ENCODE data around the gene TMEM235. TPM values are rescaled to one million over a fixed set of nuclear protein-coding genes. Genes with fewer than 3 reads are reported as not detected.

TMEM235 gene
- total and polyA plus RNA-seq, 9 of the 15 experiments (the other 6 are each of a cell fraction or from before 2014, with no cell fraction given): not detected

GRCh38 chr17:78259192-78259554 is 27.7 kb downstream of the TMEM235 start:
- peaks cover 27% of the 10 kb centered on the region for H3K79me2 ChIP-seq (ENCODE audit: control insufficient read depth, insufficient read depth, low read length)

More at GRCh38 chr17:78259192-78259554, 27.7 kb downstream of the TMEM235 start:
- ChIA-PET POLR2A (interaction anchor here (0.7 to 1.3 kb wide), 3 partner anchors 10 to 569 kb away, joined by 3 to 4 read pairs (median 3); no protein-coding TSS in a partner anchor), CTCF (ENCODE audit: low intra/inter-chr PET ratio) (no interaction called here)
- Histone ChIP-seq H3K4me1 (replicated peaks in 1 of 2; ENCODE audit: control insufficient read depth in 2 of 2, insufficient read depth in 2 of 2, low read length in 2 of 2) (peaks cover 75 to 87% of the 10 kb centered on the region in 2 experiments), H3K27ac (ENCODE audit: extremely low read depth, low read depth, low read length) (peak overlapping the region; percentile 51; the same call in 2 of the 3 replicates), H2AFZ (ENCODE audit: low read depth, low read length) (no peak overlapping the region), H3K9me3 (replicated peaks; ENCODE audit: control insufficient read depth, insufficient read depth, low read depth, low read length) (no peaks in the 10 kb centered on the region), H3K9me1 (ENCODE audit: control insufficient read depth, insufficient read depth, low read length) (no peaks in the 10 kb centered on the region), H3K27me3 (ENCODE audit: control insufficient read depth in 2 of 2, insufficient read depth in 2 of 2, low read length in 2 of 2) (no peaks in the 10 kb centered on the region), H3K36me3 (ENCODE audit: control insufficient read depth, insufficient read depth, low read length) (no peaks in the 10 kb centered on the region), H3K4me3 (no peak overlapping the region), H3K9ac (ENCODE audit: insufficient read depth in 1 of 2, low read depth in 2 of 2, low read length in 2 of 2) (peak overlapping the region in 1 of 2 experiments; percentile 56; a peak in 2 of 4 replicates), H4K20me1 (replicated peaks; ENCODE audit: control insufficient read depth, insufficient read depth, low read length) (no peaks in the 10 kb centered on the region), H3K4me2 (ENCODE audit: insufficient read depth, low read length) (no peak overlapping the region)
- in situ Hi-C loops (cut with MboI) (no loop called here), intact Hi-C loops (cut with micrococcal nuclease) (no loop called here)
- TF ChIP-seq E2F1 (CRISPR knock-in tag; IDR thresholded peaks at IDR 0.05): no peak
- 0 out of 6 replicates have a peak, but pooled peaks of 1 of the 3 experiments have one; percentile 5 for TF ChIP-seq CTCF (IDR thresholded peaks at IDR 0.05 in 2 of 3, conservative IDR thresholded peaks at IDR 0.05 in 1 of 3; ENCODE audit: insufficient read depth in 2 of 3, low read depth in 1 of 3, low read length in 3 of 3)
- peak; percentile 35; the same call in 1 of the 2 replicates for TF ChIP-seq ZNF316 (IDR thresholded peaks at IDR 0.05)
- no peak for TF ChIP-seq EZH2 (IDR thresholded peaks at IDR 0.05; ENCODE audit: borderline replicate concordance, low read depth, low read length)
- TF ChIP-seq ZBTB7A (IDR thresholded peaks at IDR 0.05; ENCODE audit: borderline replicate concordance, control insufficient read depth, low read depth, low read length): 0 out of 2 replicates have a peak, but pooled peaks have one; percentile 34
- no TSS peak for BruUV-seq (replicated peaks)
- ATAC-seq: no peak
- FAIRE-seq: no peak
- WGBS (ENCODE audit: insufficient coverage, low coverage, missing lambda C conversion rate): 82% methylated on average over 10 of the region's 10 CpGs
- no peak for DNase-seq (ENCODE audit: extremely low read depth in 1 of 4, low spot score in 3 of 4)
